Thymus (tissue), 14 donors: ENCODE results near the gene MAPK10. TPM values are rescaled to one million over a fixed set of nuclear protein-coding genes. Genes with fewer than 3 reads are reported as not detected.

Experiments used
- DNase-seq, 9 donors: peaks; one replicate each; pipeline ENCODE4 v3.0.0-alpha.2; 2013; ENCODE audit warnings: low spot score in 9 of 9, low read depth in 6 of 9, missing footprints in 1 of 9
- H3K27ac ChIP-seq, 2 donors: one replicate each; pipeline ENCODE4 v1.5.1; 2013; ENCODE audit warnings: control low read depth in 1 of 2, low read depth in 1 of 2, low read length in 1 of 2, mild to moderate bottlenecking in 1 of 2, moderate library complexity in 1 of 2
- H3K27me3 ChIP-seq, 2 donors: one replicate each; pipeline ENCODE4 v1.5.1; 2013; ENCODE audit warnings: low read length in 1 of 2; ENCODE audit not compliant: control insufficient read depth in 2 of 2, insufficient read depth in 1 of 2
- H3K36me3 ChIP-seq, 2 donors: one replicate each; pipeline ENCODE4 v1.5.1; 2013; ENCODE audit warnings: low read length in 1 of 2, mild to moderate bottlenecking in 1 of 2, moderate library complexity in 1 of 2; ENCODE audit not compliant: control insufficient read depth in 2 of 2, insufficient read depth in 2 of 2
- H3K4me1 ChIP-seq, 2 donors: one replicate each; pipeline ENCODE4 v1.5.1; 2013; ENCODE audit warnings: low read length in 2 of 2; ENCODE audit not compliant: control insufficient read depth in 2 of 2, insufficient read depth in 2 of 2
- H3K4me3 ChIP-seq, 2 donors: one replicate each; pipeline ENCODE4 v1.5.1; 2013; ENCODE audit warnings: low read length in 2 of 2, control low read depth in 1 of 2, mild to moderate bottlenecking in 1 of 2
- H3K9me3 ChIP-seq, 2 donors: one replicate each; pipeline ENCODE4 v1.5.1; 2013; ENCODE audit warnings: low read length in 1 of 2, mild to moderate bottlenecking in 1 of 2; ENCODE audit not compliant: control insufficient read depth in 2 of 2, insufficient read depth in 1 of 2
- WGBS: extraction: QIAGEN DNeasy Blood & Tissue Kit; methylation state at CpG from one replicate; pipeline ENCODE4 v1.1.7; 2013; 5-methylcytosine and 5-hydroxymethylcytosine counted together
- long read RNA-seq, 10 donors: transcript quantifications; one replicate each; lab custom pipeline, GENCODE V29; 2026
- polyA plus RNA-seq: library from polyadenylated mRNA; stranded (reverse); fragments of 200-250 nt; gene quantifications from one replicate; pipeline ENCODE4 v1.2.3, GENCODE V29; 2013
- total RNA-seq: library from RNA; stranded (reverse); fragments of 120-200 nt; gene quantifications from one replicate; pipeline ENCODE4 v1.2.4, GENCODE V29; 2013
- donor health status: healthy.

The MAPK10 gene
- total RNA-seq (3.7 TPM), polyA plus RNA-seq (8.6 TPM)
- long read RNA-seq, donor 1 = 0 reads
- long read RNA-seq, donor 2 = 0 reads
- long read RNA-seq, donor 3 = 0 reads
- long read RNA-seq, donor 4, partial matches to known transcripts = 0 of 1 reads
- long read RNA-seq, donor 4, other reads (novel, unspliced or antisense) = 0 of 1 reads
- long read RNA-seq, donor 5, partial matches to known transcripts = 25 of 27 reads
- long read RNA-seq, donor 5, other reads (novel, unspliced or antisense) = 0 of 27 reads
- long read RNA-seq, donor 6 = 0 reads
- long read RNA-seq, donor 7 = 0 reads
- long read RNA-seq, donor 8 = 0 reads
- long read RNA-seq, donor 9 = 0 reads
- long read RNA-seq, donor 10 = 0 reads

DNA sequence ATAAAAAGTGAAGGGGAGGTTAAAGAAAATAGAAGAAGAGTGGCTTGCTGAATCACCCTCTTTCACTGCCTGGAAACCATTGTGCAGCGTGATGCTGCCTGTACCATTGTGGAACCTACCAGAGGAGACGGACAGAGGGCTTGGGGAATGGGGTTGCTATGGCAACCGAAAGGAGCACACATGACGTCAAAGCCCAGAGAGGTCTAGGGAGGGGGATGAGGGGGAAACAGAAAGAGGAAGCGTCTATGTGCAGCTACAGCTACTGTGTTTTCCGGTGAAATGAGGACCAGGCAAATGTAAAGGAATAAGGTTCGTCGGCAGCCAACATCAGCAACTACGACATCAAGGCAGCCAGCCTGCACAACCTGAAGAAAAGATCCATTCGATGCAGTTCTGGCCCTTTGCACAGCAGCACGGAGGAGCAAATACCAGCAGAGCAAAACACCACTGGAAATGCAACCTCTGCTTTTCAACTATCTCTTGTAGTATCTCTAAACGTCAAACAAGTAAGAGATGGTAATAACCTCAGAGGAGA lies at the start of gene MAPK10:
TSS of gene MAPK10 (minus strand) at position 110 of the 535 bp plus-strand sequence.
- under 1% methylated on average over 12 of the region's 12 CpGs for WGBS
- peak within 1 kb of the TSS; percentile 46 to 55 for H3K4me3 ChIP-seq
- H3K9me3 ChIP-seq = no peaks in the 10 kb centered on the region
- no peaks in the 10 kb centered on the region for H3K36me3 ChIP-seq
- no peaks in the 10 kb centered on the region for H3K27me3 ChIP-seq
- H3K27ac ChIP-seq = peak within 1 kb of the TSS; percentile 87 to 88
- peak; percentile 71 to 96 (median 83) for DNase-seq
- H3K4me1 ChIP-seq = peaks cover 0 to 13% of the 10 kb centered on the region in 2 donors

DNA sequence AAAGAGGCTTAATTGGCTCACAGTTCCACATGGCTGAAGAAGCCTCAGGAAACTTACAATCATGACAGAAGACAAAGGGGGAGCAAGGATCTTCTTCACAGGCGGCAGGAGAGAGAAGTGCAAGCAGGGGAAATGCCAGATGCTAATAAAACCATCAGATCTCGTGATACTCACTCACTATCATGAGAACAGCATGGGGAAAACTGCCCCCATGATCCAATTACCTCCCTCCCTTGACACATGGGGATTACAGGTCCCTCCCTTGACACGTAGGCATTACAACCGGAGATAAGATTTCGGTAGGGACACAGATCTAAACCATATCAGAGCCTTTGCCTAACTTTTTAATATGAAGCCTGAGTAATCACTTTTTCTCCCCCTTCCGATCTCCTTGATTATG lies 43.7 kb upstream of the MAPK10 start:
- Histone ChIP-seq H3K9me3 (no peaks in the 10 kb centered on the region), H3K27me3 (no peaks in the 10 kb centered on the region), H3K36me3 (no peaks in the 10 kb centered on the region), H3K4me3 (no peak overlapping the region), H3K27ac (no peak overlapping the region), H3K4me1 (no peaks in the 10 kb centered on the region)
- WGBS = 96% methylated on average over 6 of the region's 6 CpGs
- DNase-seq = no peak

DNA sequence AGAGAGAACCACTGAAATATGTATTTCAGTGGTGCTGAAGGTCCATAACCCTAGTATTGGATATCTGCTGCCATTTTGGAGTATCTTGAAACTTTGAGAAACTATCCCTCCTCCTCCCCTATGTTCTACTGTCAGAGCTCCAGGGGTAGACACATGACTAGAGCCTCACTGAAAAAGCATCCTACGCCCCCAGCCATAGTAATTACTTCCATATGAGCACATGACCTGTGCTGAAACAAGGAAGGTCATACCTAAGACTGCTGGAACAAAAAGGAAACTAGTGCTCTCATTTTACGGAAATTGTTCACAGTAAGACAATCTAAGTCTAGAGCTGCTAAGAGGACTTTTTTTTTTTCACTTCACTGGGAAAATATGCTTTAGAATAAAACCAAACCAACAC lies 42.0 kb upstream of the MAPK10 start:
- no peaks in the 10 kb centered on the region for H3K27me3 ChIP-seq
- H3K36me3 ChIP-seq = no peaks in the 10 kb centered on the region
- H3K4me3 ChIP-seq = no peak overlapping the region
- H3K9me3 ChIP-seq = no peaks in the 10 kb centered on the region
- H3K27ac ChIP-seq = no peak overlapping the region
- DNase-seq = no peak
- 95% methylated on average over 2 of the region's 2 CpGs for WGBS
- no peaks in the 10 kb centered on the region for H3K4me1 ChIP-seq

DNA sequence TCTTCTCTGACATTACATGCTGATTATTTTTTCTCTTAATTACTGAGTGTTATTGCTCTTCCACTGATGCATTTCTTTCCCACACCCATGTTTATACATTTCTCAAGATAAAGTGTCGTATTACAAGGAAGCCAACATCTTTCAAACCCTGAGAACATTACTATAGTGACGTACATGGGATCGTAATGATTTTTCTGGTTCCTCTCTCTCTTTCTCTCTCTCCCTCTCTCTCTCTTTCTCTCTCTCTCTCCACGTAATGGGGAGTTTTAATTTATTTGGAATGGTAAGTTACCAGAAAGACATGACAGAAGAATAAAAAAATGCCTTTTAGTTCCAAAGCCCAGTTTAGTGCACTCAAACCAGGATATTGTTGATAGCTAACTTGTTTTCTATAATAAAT lies 40.4 kb upstream of the MAPK10 start:
- Histone ChIP-seq H3K9me3 (no peaks in the 10 kb centered on the region), H3K27ac (no peak overlapping the region), H3K4me3 (no peak overlapping the region), H3K4me1 (no peaks in the 10 kb centered on the region), H3K36me3 (no peaks in the 10 kb centered on the region), H3K27me3 (no peaks in the 10 kb centered on the region)
- no peak for DNase-seq
- 93% methylated on average over 4 of the region's 4 CpGs for WGBS

DNA sequence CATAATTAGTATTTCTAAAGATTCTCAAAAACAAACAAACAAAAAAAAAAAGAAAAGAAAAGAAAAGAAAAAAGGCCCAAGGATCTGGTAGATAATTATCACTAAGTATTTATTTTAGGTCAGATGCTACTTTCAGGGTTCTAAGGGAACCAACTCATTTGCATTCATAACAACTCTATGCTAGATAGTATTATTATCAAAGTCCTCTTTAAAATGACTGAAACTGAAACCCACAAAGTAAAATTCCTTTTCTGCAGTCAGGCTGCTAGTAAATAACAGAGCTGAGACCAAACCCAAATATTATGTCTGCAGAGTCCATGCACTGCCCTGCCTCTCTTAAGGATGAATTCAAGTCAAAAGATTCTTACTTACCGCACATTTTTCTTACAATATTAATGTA lies 38.3 kb upstream of the MAPK10 start:
- DNase-seq = no peak
- Histone ChIP-seq H3K4me1 (no peaks in the 10 kb centered on the region), H3K27me3 (no peaks in the 10 kb centered on the region), H3K4me3 (no peak overlapping the region), H3K27ac (no peak overlapping the region), H3K36me3 (no peaks in the 10 kb centered on the region), H3K9me3 (no peaks in the 10 kb centered on the region)
- 95% methylated on average over 1 of the region's 1 CpG for WGBS

DNA sequence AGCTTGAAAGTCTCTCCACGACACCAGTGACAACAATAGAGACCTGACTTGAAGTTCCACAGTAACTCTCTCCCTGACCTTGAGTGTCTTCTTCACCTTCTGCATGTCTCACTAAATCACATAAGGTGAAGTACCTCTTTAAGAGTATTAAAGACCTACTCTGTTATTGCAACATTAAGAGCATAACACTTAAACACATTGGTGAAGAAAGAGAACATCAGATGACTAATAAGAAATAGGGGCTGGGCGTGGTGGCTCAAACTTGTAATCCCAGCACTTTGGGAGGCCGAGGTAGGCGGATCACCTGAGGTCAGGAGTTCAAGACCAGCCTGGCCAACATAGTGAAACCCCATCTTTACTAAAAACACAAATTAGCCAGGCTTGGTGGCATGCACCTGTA lies 33.9 kb upstream of the MAPK10 start:
- WGBS = 94% methylated on average over 4 of the region's 4 CpGs
- Histone ChIP-seq H3K9me3 (no peaks in the 10 kb centered on the region), H3K4me1 (no peaks in the 10 kb centered on the region), H3K4me3 (no peak overlapping the region), H3K27ac (no peak overlapping the region), H3K36me3 (no peaks in the 10 kb centered on the region), H3K27me3 (no peaks in the 10 kb centered on the region)
- no peak for DNase-seq

DNA sequence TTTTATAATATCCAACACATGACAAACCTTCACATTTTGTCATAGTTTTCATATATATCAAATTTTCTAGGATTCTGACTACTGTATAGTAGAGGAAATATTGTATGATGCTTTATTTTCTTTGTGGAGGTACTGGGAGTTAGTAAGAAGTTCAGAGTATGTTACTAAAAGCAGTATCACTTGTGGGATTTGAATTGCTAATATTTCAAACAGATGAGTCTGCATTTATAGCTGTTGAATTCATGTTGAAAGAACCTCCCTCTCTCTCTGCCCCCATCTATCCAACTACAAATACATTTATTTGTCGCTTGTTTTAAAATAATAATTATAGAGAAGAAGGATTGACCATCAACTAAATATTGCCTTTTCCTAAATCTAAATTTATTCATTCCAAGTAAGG lies 29.8 kb upstream of the MAPK10 start:
- H3K4me3 ChIP-seq = no peak overlapping the region
- no peak overlapping the region for H3K27ac ChIP-seq
- no peaks in the 10 kb centered on the region for H3K36me3 ChIP-seq
- no peaks in the 10 kb centered on the region for H3K27me3 ChIP-seq
- DNase-seq = no peak
- WGBS = 96% methylated on average over 1 of the region's 1 CpG
- H3K4me1 ChIP-seq = no peaks in the 10 kb centered on the region
- H3K9me3 ChIP-seq = no peaks in the 10 kb centered on the region

DNA sequence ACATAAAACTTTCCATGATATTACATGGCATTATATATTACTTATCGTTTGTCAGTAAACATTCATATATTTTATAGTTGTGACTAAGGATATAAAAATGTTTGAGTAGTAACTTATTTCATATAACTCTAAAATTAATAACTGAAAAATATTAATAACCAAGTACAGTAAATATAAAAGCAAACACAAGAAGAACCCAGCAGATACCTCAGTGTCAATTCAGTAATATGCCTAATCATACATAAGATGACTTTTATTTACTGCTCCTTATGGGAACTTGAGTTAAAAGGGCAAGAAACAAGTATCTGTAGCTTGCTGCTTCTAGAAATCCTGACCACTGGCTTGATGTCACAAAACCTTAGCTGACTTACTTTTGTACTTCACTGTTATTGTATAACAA lies 28.4 kb upstream of the MAPK10 start:
- Histone ChIP-seq H3K9me3 (no peaks in the 10 kb centered on the region), H3K27me3 (no peaks in the 10 kb centered on the region), H3K4me3 (no peak overlapping the region), H3K27ac (no peak overlapping the region), H3K4me1 (no peaks in the 10 kb centered on the region), H3K36me3 (no peaks in the 10 kb centered on the region)
- DNase-seq = no peak
- 100% methylated on average over 1 of the region's 1 CpG for WGBS

DNA sequence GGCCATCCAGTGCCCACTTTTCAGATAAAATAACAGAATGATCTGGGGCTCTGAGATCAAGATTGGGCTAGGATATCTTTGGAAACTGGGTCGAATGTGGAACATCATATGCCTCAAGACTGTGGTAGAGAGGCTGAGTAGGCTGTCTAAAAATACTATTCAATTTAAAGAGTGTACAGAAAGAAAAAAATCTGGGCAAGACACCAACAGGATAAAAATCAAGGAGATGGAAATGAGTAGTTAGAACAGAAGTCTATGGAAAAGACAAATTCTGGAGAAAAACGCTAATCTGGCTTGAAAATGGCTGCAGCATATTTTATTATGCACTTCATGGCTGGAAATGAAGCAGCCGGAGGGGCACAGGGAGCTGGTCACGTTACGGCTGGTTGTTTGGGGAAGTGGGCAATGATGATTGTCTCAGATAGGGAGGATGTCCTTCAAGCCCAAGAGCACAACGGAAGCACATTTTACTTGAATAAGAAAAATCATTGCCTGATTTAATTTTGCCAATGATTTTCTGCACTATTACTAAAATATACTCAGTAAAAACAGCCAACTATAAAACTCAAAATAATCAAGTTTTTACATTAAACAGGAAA lies 27.1 kb upstream of the MAPK10 start:
- Histone ChIP-seq H3K9me3 (no peaks in the 10 kb centered on the region), H3K27ac (no peak overlapping the region), H3K4me1 (no peaks in the 10 kb centered on the region), H3K27me3 (no peaks in the 10 kb centered on the region), H3K4me3 (no peak overlapping the region), H3K36me3 (no peaks in the 10 kb centered on the region)
- 39% methylated on average over 6 of the region's 6 CpGs for WGBS
- DNase-seq = no peak
